GM21619 (cell line): ENCODE data around the gene MRTFA.

Experiments
- ATAC-seq: cut with Tn5 transposase; IDR thresholded peaks from one replicate; pipeline ENCODE4 v1.9.1; 2021; ENCODE audit not compliant: unreplicated experiment

Gene MRTFA

GRCh38 chr22:40472579-40472978, 163.9 kb downstream of the MRTFA start:
- ATAC-seq, result no peak

DNA sequence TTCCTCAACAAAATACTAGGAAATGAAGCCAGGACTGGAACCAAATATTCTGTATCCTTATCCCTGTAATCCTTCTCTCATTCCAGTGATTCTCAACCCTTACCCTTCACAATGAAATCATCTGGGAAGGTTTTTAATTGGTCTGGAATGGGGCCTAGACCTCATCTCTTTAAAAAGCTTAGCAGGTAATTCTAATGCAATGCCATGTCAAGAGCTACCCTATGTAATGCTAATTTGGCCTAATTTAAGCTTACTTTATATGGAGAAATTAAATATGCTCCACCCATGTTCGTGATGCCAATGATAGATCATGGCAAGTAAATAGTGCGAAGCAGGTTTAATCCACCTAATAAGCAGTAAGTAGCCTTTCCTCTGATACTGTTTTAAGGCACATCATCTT, 164.5 kb downstream of the MRTFA start:
- ATAC-seq, result no peak

DNA sequence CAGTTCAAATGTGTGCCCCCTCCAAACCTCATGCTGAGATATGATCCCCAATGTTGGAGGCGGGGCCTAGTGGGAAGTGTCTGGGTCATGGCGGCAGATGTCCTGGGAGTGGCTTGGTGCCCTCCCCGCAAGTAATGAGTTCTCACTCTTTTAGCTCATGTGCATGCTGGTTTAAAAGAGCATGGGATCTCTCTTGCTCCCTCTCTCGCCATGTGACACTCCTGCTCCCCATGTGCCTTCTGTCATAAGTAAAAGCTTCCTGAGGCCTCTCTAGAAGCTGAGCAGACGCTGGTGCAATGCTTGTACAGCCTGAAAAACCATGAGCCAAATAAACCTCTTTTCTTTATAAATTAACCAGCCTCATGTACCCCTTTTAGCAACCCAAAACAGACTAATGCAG, 167.3 kb downstream of the MRTFA start:
- no peak for ATAC-seq

DNA sequence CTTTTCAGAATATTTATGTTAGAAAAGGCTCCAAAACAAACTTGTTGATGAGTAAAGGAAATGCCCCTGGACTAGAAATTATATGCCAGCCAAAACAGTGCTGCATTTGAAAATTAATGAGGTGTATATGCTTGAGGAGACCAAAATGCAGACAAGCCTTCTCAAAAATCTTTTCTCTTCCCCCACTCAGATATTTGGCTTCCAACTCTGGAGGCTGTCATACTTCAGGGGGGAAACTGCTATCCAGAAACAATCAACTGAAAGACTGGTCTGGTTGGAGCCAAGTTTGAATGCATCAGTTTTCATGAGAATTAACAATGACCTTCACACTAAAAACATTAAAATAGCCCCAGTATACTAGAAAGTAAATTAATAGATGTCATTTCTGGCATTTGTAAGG, 167.9 kb downstream of the MRTFA start:
- ATAC-seq, result no peak

- no peak for ATAC-seq
Observed at GRCh38 chr22:40466976-40467375, 169.5 kb downstream of the MRTFA start.

DNA sequence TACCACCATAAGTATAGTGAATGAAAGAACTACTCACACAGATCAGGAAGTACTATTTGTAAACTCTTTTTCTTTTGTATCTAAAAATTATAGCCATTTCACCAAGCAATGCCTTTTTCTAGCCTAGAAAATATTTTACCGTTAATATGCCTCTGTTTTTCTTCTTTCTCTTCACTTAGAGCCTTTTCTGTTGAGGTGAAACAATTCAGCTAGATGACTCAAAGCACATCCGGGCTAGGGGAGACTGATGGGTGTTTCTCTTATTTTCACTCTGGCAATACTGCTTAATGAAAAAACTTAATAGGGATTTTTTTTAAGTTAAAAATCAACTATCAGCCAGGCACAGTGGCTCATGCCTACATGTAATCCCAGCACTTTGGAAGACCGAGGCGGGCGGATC, 172.8 kb downstream of the MRTFA start:
- no peak for ATAC-seq

DNA sequence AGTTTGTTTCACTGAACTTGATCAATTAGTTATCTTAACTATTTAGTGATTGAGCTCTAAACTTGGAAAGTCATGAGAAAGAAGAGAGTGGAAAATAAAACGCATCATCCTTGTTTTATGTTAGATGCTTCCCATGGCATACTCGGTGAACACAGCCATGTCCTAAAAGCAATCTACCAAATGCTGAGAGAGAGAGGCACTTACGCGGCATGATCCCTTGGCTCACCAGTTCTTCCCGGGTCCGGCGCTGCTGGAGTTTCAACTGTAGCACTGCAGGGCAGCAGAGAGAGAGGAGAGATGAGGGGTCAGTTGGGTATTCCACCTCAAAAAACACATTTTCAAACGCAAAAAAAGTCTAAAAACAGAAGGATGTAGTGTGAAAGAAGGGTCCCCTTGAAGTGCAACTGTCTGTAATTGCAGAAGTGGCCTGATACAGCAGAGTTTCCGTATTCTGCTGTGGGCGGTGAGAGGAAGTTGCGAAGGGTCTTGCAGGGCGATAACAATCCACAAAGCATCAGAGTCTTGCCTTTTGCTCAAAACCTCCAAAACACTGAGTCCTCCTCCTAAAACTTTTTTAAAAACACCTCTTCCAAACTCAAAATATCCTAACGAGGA, 173.4 kb downstream of the MRTFA start:
- ATAC-seq, result no peak

- ATAC-seq, result no peak
Observed at GRCh38 chr22:40462195-40462984, 174.1 kb downstream of the MRTFA start.

DNA sequence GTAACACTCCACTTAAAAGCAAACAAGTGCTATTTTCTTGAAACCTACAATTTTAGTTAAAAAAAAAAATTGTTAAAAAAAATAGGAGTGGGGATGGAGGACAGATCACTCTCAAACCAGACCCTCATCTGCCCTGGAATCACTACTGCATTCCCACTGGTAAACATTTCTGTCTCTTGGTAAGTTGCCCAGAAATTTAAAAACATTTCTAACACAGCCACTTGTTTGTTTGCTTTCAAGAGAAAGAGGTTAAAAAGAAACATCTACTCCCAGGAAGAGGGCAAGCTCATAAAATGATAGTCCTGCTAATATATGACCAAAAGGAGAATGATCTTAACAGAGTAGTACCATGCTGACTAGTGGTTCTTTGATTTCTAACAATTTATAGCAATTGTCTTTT, 182.8 kb downstream of the MRTFA start:
- ATAC-seq, result no peak

- ATAC-seq, result no peak
Observed at GRCh38 chr22:40452730-40453487, 183.6 kb downstream of the MRTFA start.

- ATAC-seq, result no peak
Observed at GRCh38 chr22:40451210-40451609, 185.3 kb downstream of the MRTFA start.

DNA sequence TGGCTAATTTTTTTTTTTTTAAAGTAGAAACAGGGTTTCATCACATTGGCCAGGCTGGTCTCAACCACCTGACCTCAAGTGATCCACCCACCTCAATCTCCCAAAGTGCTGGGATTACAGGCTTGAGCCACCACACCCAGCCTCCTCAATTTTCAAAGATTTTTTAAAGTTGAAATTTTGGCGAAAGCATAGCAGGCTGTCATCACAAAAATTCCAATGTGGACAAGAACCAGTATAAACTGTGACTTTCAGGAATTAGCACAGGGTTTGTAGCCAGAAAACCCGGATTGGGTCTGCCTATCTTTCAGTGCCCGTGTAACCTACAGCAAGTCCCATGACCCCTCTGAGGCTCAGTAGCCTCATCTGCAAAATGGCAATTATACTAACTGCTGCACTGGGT, 185.9 kb downstream of the MRTFA start:
- ATAC-seq, result no peak

DNA sequence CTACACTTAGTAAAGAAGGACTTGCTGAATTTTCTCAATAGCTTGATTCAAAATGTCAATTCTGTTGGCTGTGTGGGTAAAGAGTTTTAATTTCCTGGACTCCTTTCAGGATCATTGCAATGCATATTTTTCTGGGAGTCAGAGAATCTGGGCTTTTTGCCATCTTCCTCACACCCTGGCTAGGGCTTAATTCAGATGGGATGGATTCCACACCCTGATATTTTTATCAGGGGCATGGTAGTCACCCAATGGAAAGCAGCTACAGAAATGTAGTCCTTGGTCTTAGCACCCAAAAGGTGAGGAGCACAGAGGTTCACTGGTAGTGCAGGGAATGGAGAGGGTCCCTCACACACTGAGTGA, 186.9 kb downstream of the MRTFA start:
- no peak for ATAC-seq

- no peak for ATAC-seq
Observed at GRCh38 chr22:40446203-40446602, 190.3 kb downstream of the MRTFA start.

GRCh38 chr22:40444178-40444831, 192.2 kb downstream of the MRTFA start:
- no peak for ATAC-seq

DNA sequence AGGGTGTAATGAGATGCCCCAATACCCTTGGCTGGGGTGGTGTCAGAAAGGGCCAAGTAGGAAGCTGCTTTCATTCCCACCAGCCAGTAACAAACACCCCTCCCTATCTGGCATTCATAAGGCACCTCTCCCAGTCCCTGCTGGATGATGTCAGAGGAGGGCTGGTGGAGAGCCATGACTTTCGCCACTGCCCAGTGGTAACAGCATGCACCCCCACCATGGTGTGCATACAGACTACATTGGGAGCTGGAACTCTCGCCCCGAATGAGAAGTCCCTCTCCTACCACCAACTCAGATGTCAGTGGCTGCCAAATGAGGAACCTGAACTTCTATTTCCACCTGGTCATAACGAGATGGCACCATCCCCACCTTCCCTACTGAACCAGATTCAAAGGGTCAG, 192.8 kb downstream of the MRTFA start:
- ATAC-seq, result no peak

GRCh38 chr22:40441761-40442390, 194.6 kb downstream of the MRTFA start:
- no peak for ATAC-seq

DNA sequence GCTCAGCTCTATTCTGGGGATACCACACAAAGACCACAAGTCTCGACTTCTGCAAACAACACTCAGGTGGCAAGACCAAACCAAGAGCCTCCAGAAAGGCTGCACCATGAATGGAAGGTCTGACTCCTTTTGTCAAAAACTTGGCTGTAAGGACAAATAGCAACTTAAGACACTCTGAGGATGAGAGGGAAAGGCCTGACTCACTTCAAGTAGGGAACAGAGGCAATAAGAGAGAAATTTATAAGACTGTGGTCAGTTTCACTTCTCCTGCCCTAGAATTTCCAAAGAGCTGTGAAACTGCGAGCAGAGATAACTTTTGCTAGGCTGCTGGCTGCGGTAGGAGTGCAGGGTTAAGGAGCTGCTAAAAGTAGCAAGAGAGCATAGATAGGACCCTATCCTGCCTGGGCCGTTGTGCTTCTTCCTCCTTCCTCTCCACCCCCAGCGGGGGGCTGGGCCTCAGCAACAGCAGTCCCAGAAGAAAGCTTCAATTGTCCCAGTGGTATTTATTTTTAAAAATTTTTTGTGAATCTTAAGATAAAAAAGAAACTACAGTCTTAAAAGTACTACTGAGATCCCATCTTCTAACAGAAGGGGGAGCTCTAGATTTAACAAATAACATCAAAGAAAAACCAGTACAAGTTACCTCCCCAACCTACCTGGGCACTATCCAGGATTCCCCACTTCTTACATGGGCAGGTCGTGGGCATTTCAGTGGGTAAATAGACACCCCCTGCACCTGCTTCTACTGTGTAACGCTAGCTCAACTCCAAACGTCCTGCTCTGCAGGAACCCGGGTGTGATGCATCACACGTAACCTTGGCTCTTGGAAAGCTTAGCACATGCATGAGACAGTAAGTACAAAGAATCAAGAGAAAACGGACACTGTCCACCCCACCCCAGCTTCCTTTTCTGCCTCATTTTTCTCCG, 199.8 kb downstream of the MRTFA start:
- peak; percentile 59 for ATAC-seq

DNA sequence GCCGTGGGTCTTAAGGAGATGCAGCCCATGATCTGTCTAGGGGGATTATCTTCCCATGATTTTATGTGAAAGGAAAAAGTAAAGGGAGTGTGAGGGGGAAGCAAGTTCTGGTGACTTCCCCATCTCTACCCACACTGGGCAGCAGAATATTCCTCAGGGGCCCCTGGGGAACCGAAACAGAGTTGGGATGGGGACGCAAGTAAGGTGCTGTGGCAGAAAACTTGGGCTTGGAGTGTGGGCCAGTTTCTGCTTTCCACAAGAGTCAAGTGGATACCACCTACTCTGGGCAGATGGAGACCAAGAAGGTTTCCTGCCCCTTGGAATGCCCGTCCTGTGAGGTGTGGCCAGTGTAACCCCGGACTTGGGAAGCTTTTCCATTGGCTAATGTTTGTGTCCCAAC, 201.8 kb downstream of the MRTFA start:
- no peak for ATAC-seq

DNA sequence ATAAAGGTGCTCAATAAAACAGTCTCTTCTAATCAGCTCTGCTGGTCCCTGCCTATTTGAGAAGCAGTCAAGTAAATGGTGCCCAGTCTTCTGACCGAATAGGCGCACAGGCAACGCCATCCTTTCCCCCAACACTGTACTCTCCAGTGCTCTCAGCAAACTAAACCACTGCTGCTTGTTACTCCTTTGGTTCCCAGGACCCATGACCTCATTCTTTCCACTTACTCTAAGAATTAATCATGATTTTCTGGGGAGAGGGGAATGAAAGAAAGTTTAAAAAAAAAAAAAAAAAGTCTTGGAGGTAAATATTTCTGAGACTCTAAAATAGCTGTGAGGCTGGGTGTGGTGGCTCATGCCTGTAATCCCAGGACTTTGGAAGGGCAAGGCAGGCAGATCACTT, 202.4 kb downstream of the MRTFA start:
- no peak for ATAC-seq
